Naive thymus-derived CD8-positive, alpha-beta T cell (primary cell): ENCODE results near the gene IDH3G. TPM values are rescaled to one million over a fixed set of nuclear protein-coding genes. Genes with fewer than 3 reads are reported as not detected.

Experiments used
- ATAC-seq, 2 donors: fragments of 150-1000 bp; cut with Tn5 transposase in 1 of 2; sonication (Bioruptor Pico), chemical (Tn5 transposase) in 1 of 2; 1 replicate in 1 of 2; 2 replicates in 1 of 2; pipeline ENCODE4 v1.10.0; 2021; ENCODE audit warnings: mild to moderate bottlenecking in 2 of 2, moderate library complexity in 2 of 2
- POLR2A ChIA-PET: fragments of 350-600 bp; sonication (Branson Sonifier 250); formaldehyde crosslinking; loops from one replicate; lab custom pipeline; 2021; ENCODE audit warnings: antibody characterized with exemption; lab: Charles Lee
- DNase-seq, 10 donors: peaks; one replicate each; pipeline versions ENCODE4 v3.0.0 to v3.0.0-alpha.2; 2020 to 2022
- H3K27ac Mint-ChIP-seq, 10 donors: one replicate each; pipeline ENCODE4 v1.8.0; 2020 to 2022; ENCODE audit warnings: mild to moderate bottlenecking in 10 of 10, mixed read lengths in 10 of 10, moderate library complexity in 4 of 10, inconsistent platforms in 1 of 10
- H3K27me3 Mint-ChIP-seq, 5 donors: one replicate each; pipeline ENCODE4 v1.8.0; 2021 to 2022; ENCODE audit warnings: mixed read lengths in 5 of 5
- H3K36me3 Mint-ChIP-seq, 3 donors: one replicate each; pipeline ENCODE4 v1.8.0; 2020 to 2022; ENCODE audit warnings: mixed read lengths in 3 of 3, mild to moderate bottlenecking in 2 of 3, inconsistent platforms in 1 of 3
- H3K4me1 Mint-ChIP-seq, 4 donors: one replicate each; pipeline ENCODE4 v1.8.0; 2021 to 2022; ENCODE audit warnings: mixed read lengths in 4 of 4
- H3K4me3 Mint-ChIP-seq, 10 donors: one replicate each; pipeline ENCODE4 v1.8.0; 2020 to 2022; ENCODE audit warnings: mild to moderate bottlenecking in 10 of 10, mixed read lengths in 10 of 10, moderate library complexity in 6 of 10, inconsistent platforms in 1 of 10
- H3K9me3 Mint-ChIP-seq, 9 donors: one replicate each; pipeline ENCODE4 v1.8.0; 2020 to 2022; ENCODE audit warnings: mixed read lengths in 9 of 9, mild to moderate bottlenecking in 3 of 9, inconsistent platforms in 1 of 9, moderate library complexity in 1 of 9
- polyA plus RNA-seq, 3 donors: library from polyadenylated mRNA; unstranded; fragments of 300-500 nt; fragmentation: Illumina TruSeq; gene quantifications; one replicate each; pipeline ENCODE4 v1.2.3, GENCODE V29; 2021
- total RNA-seq, 8 experiments: library from RNA in 2 of 8; stranded (reverse) in 2 of 8; gene quantifications; one replicate each; pipeline ENCODE4 v1.2.3 and lab custom pipeline; 2021 to 2026

The IDH3G gene
- 10 to 100 TPM; 47.7 to 51.2 TPM for total RNA-seq
- polyA plus RNA-seq = 100 to 1,000 TPM in 2 of 3 donors, 10 to 100 TPM in 1; 71.9 to 109 (median 100) TPM
- total RNA-seq (lab: John Stamatoyannopoulos, UW) = 34.4 to 50.9 (median 47.1) reads per million in 6 experiments

- Mint-ChIP-seq H3K27ac (peak within 1 kb of the TSS; percentile 82 to 96 (median 94)), H3K36me3 (peaks cover 0 to 16% (median 0%) of the 10 kb centered on the region in 3 donors), H3K27me3 (no peaks in the 10 kb centered on the region), H3K4me1 (peaks cover 7 to 41% (median 26%) of the 10 kb centered on the region in 4 donors), H3K4me3 (peak within 1 kb of the TSS; percentile 86 to 95 (median 92)), H3K9me3 (no peaks in the 10 kb centered on the region)
- ATAC-seq (peak; percentile 91 to 92), DNase-seq (peak; percentile 87 to 97 (median 92))
- POLR2A ChIA-PET = interaction anchor here (0.7 to 3.0 kb wide), 10 partner anchors 12 to 753 kb away, joined by 3 to 39 read pairs (median 4); partner anchors contain the start of genes ARHGAP4, HCFC1, IKBKG and TMEM187
Measured at GRCh38 chrX:153794018-153794896, at the start of gene IDH3G, which contains the start of gene SSR4. IDH3G (minus strand) TSS chrX:153794375; CDS start chrX:153794326, 49 bp downstream. SSR4 (plus strand) TSS chrX:153794668; CDS start chrX:153794688, 20 bp downstream.

DNA sequence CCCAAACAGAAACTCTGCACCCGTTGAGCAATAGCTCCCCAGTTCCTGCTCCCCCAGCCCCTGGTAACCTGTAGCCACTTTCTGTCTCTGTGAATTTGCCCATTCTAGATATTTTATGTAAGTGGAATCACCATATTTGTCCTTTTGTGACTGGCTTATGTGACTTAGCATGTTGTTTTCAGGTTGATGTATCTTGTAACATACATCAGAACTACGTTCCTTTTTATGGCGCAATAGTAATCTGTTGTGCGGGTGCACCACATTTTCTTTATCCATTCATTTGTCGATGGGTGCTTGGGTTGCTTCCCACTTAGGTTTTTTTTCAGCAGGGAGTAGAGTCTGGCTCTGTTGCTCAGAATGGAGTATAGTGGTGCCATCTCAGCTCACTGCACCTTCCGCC lies 42.7 kb upstream of the IDH3G start:
- Mint-ChIP-seq H3K4me1 (no peaks in the 10 kb centered on the region), H3K4me3 (no peak overlapping the region), H3K36me3 (no peaks in the 10 kb centered on the region), H3K27ac (no peak overlapping the region), H3K27me3 (peaks cover 0 to 11% (median 0%) of the 10 kb centered on the region in 5 donors), H3K9me3 (no peaks in the 10 kb centered on the region)
- ATAC-seq (no peak), DNase-seq (no peak)
- POLR2A ChIA-PET = interaction anchor here (0.5 kb wide), 1 partner anchor 25 kb away, joined by 3 read pairs; no protein-coding TSS in a partner anchor

DNA sequence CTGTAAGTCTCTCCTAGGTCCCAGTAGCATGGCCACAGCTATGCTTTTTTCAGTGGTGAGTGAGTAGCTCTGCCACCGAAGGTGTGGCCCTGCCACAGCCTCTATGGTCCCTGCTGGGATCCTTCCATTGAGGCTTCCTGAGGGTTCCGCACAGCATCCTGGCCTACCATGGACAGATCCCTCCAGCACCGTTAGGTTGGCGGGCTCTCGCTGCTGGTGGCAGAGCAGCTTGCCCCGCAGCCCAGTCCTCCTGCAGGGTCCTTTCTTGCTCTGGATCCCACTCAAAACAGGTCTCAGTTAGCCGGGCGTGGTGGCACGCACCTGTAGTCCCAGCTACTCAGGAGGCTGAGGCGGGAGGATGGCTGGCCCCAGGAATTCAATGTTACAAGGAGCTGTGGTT lies 38.6 kb upstream of the IDH3G start:
- H3K9me3 Mint-ChIP-seq = no peaks in the 10 kb centered on the region
- POLR2A ChIA-PET = interaction anchor here (1.0 kb wide), 1 partner anchor 39 kb away, joined by 3 read pairs; the partner anchor contains the start of genes IDH3G and SSR4
- ATAC-seq (no peak), DNase-seq (no peak)
- H3K36me3 Mint-ChIP-seq = no peaks in the 10 kb centered on the region
- H3K4me3 Mint-ChIP-seq = no peak overlapping the region
- H3K27ac Mint-ChIP-seq = no peak overlapping the region
- peaks cover 0 to 9% (median 2%) of the 10 kb centered on the region in 4 donors for H3K4me1 Mint-ChIP-seq
- peaks cover 0 to 3% (median 0%) of the 10 kb centered on the region in 5 donors for H3K27me3 Mint-ChIP-seq

GRCh38 chrX:153831429-153832150 lies 37.4 kb upstream of the IDH3G start:
- no peaks in the 10 kb centered on the region for H3K36me3 Mint-ChIP-seq
- peak overlapping the region; percentile 36 to 74 (median 58) for H3K4me3 Mint-ChIP-seq
- ATAC-seq (no peak), DNase-seq (no peak)
- peak overlapping the region in 1 of 10 donors; percentile 36 for H3K27ac Mint-ChIP-seq
- peaks cover 0 to 11% (median 0%) of the 10 kb centered on the region in 5 donors for H3K27me3 Mint-ChIP-seq
- H3K9me3 Mint-ChIP-seq = no peaks in the 10 kb centered on the region
- POLR2A ChIA-PET = interaction anchor here (0.6 kb wide), 1 partner anchor 13 kb away, joined by 3 read pairs; no protein-coding TSS in a partner anchor
- H3K4me1 Mint-ChIP-seq = peaks cover 3 to 19% (median 13%) of the 10 kb centered on the region in 4 donors

DNA sequence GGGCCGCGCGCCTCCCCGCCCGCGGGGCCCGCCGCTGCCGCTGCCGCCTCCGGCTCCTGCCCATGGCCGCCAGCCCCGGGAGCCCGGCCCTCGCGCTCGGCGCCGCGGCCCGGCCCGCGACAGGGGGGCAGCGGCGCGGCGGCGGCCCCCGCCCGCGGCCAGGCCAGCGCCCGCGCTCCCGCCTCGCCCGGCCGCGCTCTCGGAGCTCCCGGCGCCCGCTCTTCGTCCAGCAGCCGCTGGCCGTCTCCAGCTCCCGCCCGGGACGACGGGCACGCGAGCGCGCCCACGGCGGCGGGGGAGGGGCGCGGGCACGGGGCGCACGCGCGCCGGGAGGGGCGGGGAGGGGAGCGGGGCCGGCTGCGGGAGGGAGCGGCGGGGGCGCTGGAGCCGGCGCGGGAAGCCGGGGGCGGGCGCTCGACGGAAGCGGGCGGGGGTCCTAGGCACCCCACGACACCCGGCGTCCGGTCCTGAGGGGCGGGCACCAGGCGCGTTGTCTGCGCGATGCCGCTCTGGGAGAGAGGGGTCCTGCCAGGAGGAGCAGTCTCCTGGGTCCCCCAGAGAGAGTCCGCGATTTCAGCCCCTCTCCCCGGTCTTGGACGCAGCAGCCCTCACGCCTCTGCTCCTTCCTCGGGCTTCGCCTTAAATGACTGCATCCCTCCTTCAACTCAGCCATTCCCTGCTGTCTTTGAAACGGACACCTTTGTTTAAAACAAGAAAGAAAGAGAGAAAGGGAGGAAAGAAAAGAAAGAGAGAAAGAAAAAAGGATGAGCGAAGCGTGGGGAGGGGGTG lies 36.7 kb upstream of the IDH3G start:
- H3K27me3 Mint-ChIP-seq = peaks cover 0 to 11% (median 0%) of the 10 kb centered on the region in 5 donors
- DNase-seq (no peak), ATAC-seq (peak in 1 of 2 donors; percentile 33)
- no peak overlapping the region for H3K27ac Mint-ChIP-seq
- H3K9me3 Mint-ChIP-seq = no peaks in the 10 kb centered on the region
- H3K36me3 Mint-ChIP-seq = no peaks in the 10 kb centered on the region
- peaks cover 3 to 19% (median 13%) of the 10 kb centered on the region in 4 donors for H3K4me1 Mint-ChIP-seq
- peak overlapping the region in 7 of 10 donors; percentile 26 to 74 (median 48) for H3K4me3 Mint-ChIP-seq
- POLR2A ChIA-PET = no interaction called here

DNA sequence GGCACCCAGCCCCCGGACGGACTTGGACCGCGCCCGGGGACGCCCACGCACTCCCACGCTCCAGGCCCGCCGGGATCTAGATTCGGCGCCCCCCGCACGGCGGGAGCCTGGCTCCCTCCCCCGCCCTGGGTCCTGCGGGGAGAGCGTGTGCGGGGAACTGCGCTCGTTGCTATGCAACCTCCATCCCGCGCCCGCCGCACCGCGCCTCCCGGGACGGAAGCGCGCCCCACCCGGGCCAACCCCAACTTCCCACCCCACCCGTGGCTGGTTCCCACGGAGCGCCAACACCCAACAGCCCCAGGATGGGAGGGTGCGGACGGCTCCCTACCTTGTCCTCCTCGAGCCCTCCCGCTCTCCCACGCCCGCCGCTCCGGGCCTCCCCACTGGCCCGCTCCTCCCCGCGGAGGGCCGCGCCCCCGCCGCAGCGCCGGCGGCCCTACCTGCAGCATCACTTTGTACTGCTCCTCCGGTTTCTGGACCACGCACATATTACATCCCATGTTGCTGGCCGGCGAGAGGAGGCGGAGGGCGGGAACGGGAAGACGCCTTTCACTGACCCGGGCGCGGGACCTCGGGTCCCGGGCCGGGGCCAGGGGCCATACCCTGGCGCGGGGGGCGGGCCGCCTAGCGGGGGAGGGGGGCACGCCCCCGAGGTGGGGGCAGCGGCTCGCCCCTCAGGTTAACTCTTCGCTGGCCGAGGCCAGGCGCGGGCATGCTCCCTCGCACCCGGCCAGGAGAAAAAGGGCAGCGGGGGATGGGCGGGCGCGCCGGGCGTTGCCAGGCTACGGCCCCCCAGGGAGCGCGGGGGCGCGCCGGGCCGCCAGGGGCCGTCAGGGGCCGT lies 35.8 kb upstream of the IDH3G start, which contains the start of gene PDZD4:
TSS of gene PDZD4 (minus strand) at position 746 of the 841 bp plus-strand sequence. CDS start at position 500, 246 bp downstream.
- Mint-ChIP-seq H3K27me3 (peaks cover 0 to 11% (median 0%) of the 10 kb centered on the region in 5 donors), H3K4me3 (peak within 1 kb of the TSS; percentile 56 to 81 (median 68)), H3K27ac (peak within 1 kb of the TSS in 1 of 10 donors; percentile 72), H3K36me3 (no peaks in the 10 kb centered on the region), H3K4me1 (peaks cover 4 to 27% (median 14%) of the 10 kb centered on the region in 4 donors), H3K9me3 (no peaks in the 10 kb centered on the region)
- ATAC-seq (peak; percentile 55 to 76), DNase-seq (peak in 1 of 10 donors; percentile 18)
- POLR2A ChIA-PET = no interaction called here

DNA sequence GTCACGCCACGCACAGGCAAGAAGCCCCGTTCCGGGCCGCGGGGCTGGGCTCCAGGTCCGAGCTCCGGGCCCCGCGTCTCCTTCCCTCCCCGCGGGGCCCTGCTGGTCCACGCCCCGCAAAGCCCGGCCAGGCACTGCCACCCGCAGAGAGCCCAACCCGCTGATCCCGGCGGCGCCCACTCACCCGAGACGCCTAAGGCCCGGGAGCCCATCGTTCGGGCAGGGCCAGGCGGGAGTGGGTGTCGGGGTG lies 35.3 kb upstream of the IDH3G start:
- Mint-ChIP-seq H3K27me3 (peaks cover 0 to 11% (median 0%) of the 10 kb centered on the region in 5 donors), H3K4me1 (peaks cover 4 to 27% (median 14%) of the 10 kb centered on the region in 4 donors), H3K27ac (peak overlapping the region in 1 of 10 donors; percentile 72), H3K9me3 (no peaks in the 10 kb centered on the region), H3K4me3 (peak overlapping the region; percentile 56 to 81 (median 68)), H3K36me3 (no peaks in the 10 kb centered on the region)
- ATAC-seq (peak in 1 of 2 donors; percentile 36), DNase-seq (no peak)
- POLR2A ChIA-PET = no interaction called here

DNA sequence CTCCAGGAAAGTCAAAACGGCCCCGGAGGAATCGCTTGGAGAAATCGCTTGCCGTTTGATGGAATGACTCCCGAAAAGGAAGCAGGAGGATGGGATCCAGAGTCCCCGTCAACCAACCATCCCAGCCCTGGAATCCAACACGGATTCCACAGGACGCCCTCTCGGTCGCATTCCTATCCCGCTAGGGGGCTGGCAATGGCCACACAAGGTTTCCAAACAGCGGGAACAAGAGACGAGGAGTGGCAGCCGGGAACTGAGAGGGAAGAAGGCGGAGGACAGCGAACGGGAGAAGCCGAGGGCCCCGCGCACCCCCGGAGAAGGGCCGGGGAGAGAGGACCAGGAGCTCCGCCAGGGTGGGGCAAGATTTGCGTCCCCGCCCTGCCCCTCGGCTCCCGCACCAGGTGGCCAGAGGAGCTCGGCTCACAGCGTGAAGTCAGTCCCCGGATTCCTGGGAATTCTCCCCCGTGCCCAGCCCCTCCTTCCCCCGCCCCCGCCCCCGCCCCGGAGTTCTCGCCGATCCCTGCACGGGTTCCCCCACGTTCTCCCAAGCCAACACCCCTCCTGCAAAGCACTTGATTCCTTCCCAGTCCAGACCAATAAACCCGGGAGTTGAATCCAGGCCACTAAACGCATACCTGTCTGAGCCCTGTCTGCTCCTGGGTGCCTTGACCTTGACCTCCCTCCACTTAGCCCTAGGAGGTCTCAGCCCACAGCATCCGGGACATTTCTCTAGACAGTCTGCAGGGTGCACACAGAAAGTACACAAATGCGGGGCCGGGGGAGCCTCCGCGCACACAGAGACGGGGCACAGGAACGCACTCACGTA lies 34.8 kb upstream of the IDH3G start:
- Mint-ChIP-seq H3K4me1 (peaks cover 4 to 27% (median 15%) of the 10 kb centered on the region in 4 donors), H3K9me3 (no peaks in the 10 kb centered on the region), H3K4me3 (peak overlapping the region; percentile 56 to 81 (median 68)), H3K36me3 (no peaks in the 10 kb centered on the region), H3K27me3 (peaks cover 0 to 11% (median 0%) of the 10 kb centered on the region in 5 donors), H3K27ac (peak overlapping the region in 3 of 10 donors; percentile 21 to 72 (median 66))
- DNase-seq = peak in 1 of 10 donors; percentile 20
- POLR2A ChIA-PET = no interaction called here
- peak; percentile 36 to 50 for ATAC-seq

DNA sequence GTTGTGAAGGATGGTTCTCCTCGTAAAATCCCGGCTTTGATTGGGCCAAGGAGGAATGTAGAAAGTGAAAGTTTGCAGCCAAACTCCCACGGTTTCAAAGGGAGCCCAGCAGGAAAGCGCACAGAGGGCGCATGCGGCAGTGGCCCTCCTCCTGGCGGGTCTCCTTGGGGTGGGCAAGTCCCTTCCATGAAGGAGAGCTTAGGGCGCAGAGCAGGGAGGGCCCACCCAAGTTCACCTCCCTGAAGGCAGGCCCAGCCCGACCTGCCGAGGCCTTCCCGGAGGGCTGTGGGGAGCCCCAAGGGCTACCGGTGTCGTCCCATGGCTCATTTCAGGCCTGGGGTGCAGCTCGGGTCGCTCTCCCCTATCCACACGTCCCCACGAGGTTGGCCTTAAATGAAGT lies 34.1 kb upstream of the IDH3G start:
- no peak for ATAC-seq
- H3K4me1 Mint-ChIP-seq = peaks cover 4 to 27% (median 18%) of the 10 kb centered on the region in 4 donors
- peaks cover 0 to 11% (median 0%) of the 10 kb centered on the region in 5 donors for H3K27me3 Mint-ChIP-seq
- H3K36me3 Mint-ChIP-seq = no peaks in the 10 kb centered on the region
- POLR2A ChIA-PET = no interaction called here
- H3K9me3 Mint-ChIP-seq = no peaks in the 10 kb centered on the region
- H3K27ac Mint-ChIP-seq = peak overlapping the region in 2 of 10 donors; percentile 40 to 53
- no peak for DNase-seq
- peak overlapping the region in 2 of 10 donors; percentile 4 to 18 for H3K4me3 Mint-ChIP-seq

DNA sequence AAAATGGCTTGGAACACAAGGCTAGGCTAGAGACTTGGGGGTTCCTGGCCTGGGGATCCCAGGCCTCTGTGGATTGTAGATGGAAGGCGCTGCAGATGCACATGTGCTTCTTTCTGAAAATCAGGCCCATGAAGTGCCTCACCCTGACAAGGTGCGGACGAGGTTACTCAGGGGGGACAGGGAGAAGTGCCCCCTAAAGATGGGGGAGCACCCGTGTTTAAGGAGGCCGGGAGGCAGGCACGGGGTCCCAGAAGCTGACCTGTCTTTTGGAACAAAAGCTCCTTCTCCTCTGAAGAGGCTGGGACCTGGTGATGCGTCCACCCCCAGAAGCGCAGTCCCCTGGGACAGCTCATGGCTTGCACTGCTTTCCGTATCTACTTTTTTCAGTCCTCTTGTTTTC lies 33.7 kb upstream of the IDH3G start:
- DNase-seq (no peak), ATAC-seq (no peak)
- Mint-ChIP-seq H3K4me3 (peak overlapping the region in 6 of 10 donors; percentile 7 to 57 (median 36)), H3K27me3 (peaks cover 0 to 11% (median 0%) of the 10 kb centered on the region in 5 donors), H3K4me1 (peaks cover 4 to 27% (median 18%) of the 10 kb centered on the region in 4 donors), H3K36me3 (no peaks in the 10 kb centered on the region), H3K9me3 (no peaks in the 10 kb centered on the region), H3K27ac (peak overlapping the region in 3 of 10 donors; percentile 8 to 70 (median 53))
- POLR2A ChIA-PET = no interaction called here
